ENCODE results near the gene LRRC1. TPM values are rescaled to one million over a fixed set of nuclear protein-coding genes. Genes with fewer than 3 reads are reported as not detected.

LRRC1 gene
- total RNA-seq, 1 donor from 2014 or later: 14.3 TPM

- no peak overlapping the region for H3K27ac ChIP-seq (ENCODE audit: low read depth, low read length)
- DNase-seq (ENCODE audit: low read depth) (no peak), FAIRE-seq (no peak)
- no peaks in the 10 kb centered on the region for H4K20me1 ChIP-seq (ENCODE audit: insufficient read depth, low read length)
- H3K4me1 Mint-ChIP-seq (ENCODE audit: low read depth, unreplicated experiment): peaks cover 23% of the 10 kb centered on the region
- no peak overlapping the region for H3K9ac ChIP-seq (ENCODE audit: low read length)
- H3K36me3 Mint-ChIP-seq (ENCODE audit: low read depth, unreplicated experiment): peaks cover 14% of the 10 kb centered on the region
- no peaks in the 10 kb centered on the region for H3K9me3 ChIP-seq (ENCODE audit: insufficient read depth, low read depth, low read length)
- H3K36me3 ChIP-seq (ENCODE audit: insufficient read depth, low read length): no peaks in the 10 kb centered on the region
- peaks cover 6% of the 10 kb centered on the region for H3K9me3 Mint-ChIP-seq (ENCODE audit: unreplicated experiment)
- TF ChIP-seq EZH2 (IDR thresholded peaks at IDR 0.05; ENCODE audit: insufficient read depth, low read length) (no peak), CTCF (IDR thresholded peaks at IDR 0.05; ENCODE audit: insufficient read depth, low read depth, low read length) (no peak)
- no peaks in the 10 kb centered on the region for H3K79me2 ChIP-seq (ENCODE audit: insufficient read depth, low read length)
- H3K4me1 ChIP-seq (ENCODE audit: insufficient read depth, low read length): peaks cover 16% of the 10 kb centered on the region
- no peaks in the 10 kb centered on the region for H3K27me3 Mint-ChIP-seq (ENCODE audit: low read depth, unreplicated experiment)
- no peak overlapping the region for H2AFZ ChIP-seq (ENCODE audit: low read depth, low read length)
- no peaks in the 10 kb centered on the region for H3K27me3 ChIP-seq (ENCODE audit: insufficient read depth, low read length)
- H3K27ac Mint-ChIP-seq (ENCODE audit: unreplicated experiment): no peak overlapping the region
- H3K4me3 Mint-ChIP-seq (ENCODE audit: unreplicated experiment): no peak overlapping the region
- no peak overlapping the region for H3K4me2 ChIP-seq (ENCODE audit: low read length)
- no peak overlapping the region for H3K4me3 ChIP-seq (ENCODE audit: insufficient read depth, low read depth, low read length)
These were observed 129.5 kb downstream of the LRRC1 start for GRCh38 chr6:53924277-53924676.

GRCh38 chr6:53924821-53925422 is 130.1 kb downstream of the LRRC1 start:
- peaks cover 8% of the 10 kb centered on the region for H3K9me3 Mint-ChIP-seq (ENCODE audit: unreplicated experiment)
- H3K4me3 ChIP-seq (ENCODE audit: insufficient read depth, low read depth, low read length): no peak overlapping the region
- H3K27me3 Mint-ChIP-seq (ENCODE audit: low read depth, unreplicated experiment): no peaks in the 10 kb centered on the region
- no peaks in the 10 kb centered on the region for H3K36me3 ChIP-seq (ENCODE audit: insufficient read depth, low read length)
- H3K27ac ChIP-seq (ENCODE audit: low read depth, low read length): no peak overlapping the region
- no peak overlapping the region for H3K4me2 ChIP-seq (ENCODE audit: low read length)
- no peak for DNase-seq (ENCODE audit: low read depth)
- no peaks in the 10 kb centered on the region for H3K79me2 ChIP-seq (ENCODE audit: insufficient read depth, low read length)
- no peak for FAIRE-seq
- TF ChIP-seq CTCF (IDR thresholded peaks at IDR 0.05; ENCODE audit: insufficient read depth, low read depth, low read length): no peak
- H3K27me3 ChIP-seq (ENCODE audit: insufficient read depth, low read length): no peaks in the 10 kb centered on the region
- peaks cover 17% of the 10 kb centered on the region for H3K36me3 Mint-ChIP-seq (ENCODE audit: low read depth, unreplicated experiment)
- no peaks in the 10 kb centered on the region for H4K20me1 ChIP-seq (ENCODE audit: insufficient read depth, low read length)
- H3K4me1 ChIP-seq (ENCODE audit: insufficient read depth, low read length): peaks cover 16% of the 10 kb centered on the region
- H3K9me3 ChIP-seq (ENCODE audit: insufficient read depth, low read depth, low read length): no peaks in the 10 kb centered on the region
- H3K4me3 Mint-ChIP-seq (ENCODE audit: unreplicated experiment): no peak overlapping the region
- H3K9ac ChIP-seq (ENCODE audit: low read length): no peak overlapping the region
- H3K4me1 Mint-ChIP-seq (ENCODE audit: low read depth, unreplicated experiment): peaks cover 20% of the 10 kb centered on the region
- H2AFZ ChIP-seq (ENCODE audit: low read depth, low read length): no peak overlapping the region
- H3K27ac Mint-ChIP-seq (ENCODE audit: unreplicated experiment): no peak overlapping the region

- Mint-ChIP-seq H3K9me3 (ENCODE audit: unreplicated experiment) (peaks cover 8% of the 10 kb centered on the region), H3K4me1 (ENCODE audit: low read depth, unreplicated experiment) (peaks cover 20% of the 10 kb centered on the region), H3K36me3 (ENCODE audit: low read depth, unreplicated experiment) (peaks cover 14% of the 10 kb centered on the region), H3K27ac (ENCODE audit: unreplicated experiment) (peak overlapping the region; percentile 47), H3K27me3 (ENCODE audit: low read depth, unreplicated experiment) (no peaks in the 10 kb centered on the region), H3K4me3 (ENCODE audit: unreplicated experiment) (no peak overlapping the region)
- no peak overlapping the region for H3K27ac ChIP-seq (ENCODE audit: low read depth, low read length)
- H3K4me1 ChIP-seq (ENCODE audit: insufficient read depth, low read length): peaks cover 16% of the 10 kb centered on the region
- no peak overlapping the region for H3K4me2 ChIP-seq (ENCODE audit: low read length)
- no peaks in the 10 kb centered on the region for H4K20me1 ChIP-seq (ENCODE audit: insufficient read depth, low read length)
- H3K36me3 ChIP-seq (ENCODE audit: insufficient read depth, low read length): no peaks in the 10 kb centered on the region
- H3K4me3 ChIP-seq (ENCODE audit: insufficient read depth, low read depth, low read length): no peak overlapping the region
- H2AFZ ChIP-seq (ENCODE audit: low read depth, low read length): no peak overlapping the region
- H3K9me3 ChIP-seq (ENCODE audit: insufficient read depth, low read depth, low read length): no peaks in the 10 kb centered on the region
- DNase-seq (ENCODE audit: low read depth) (no peak), FAIRE-seq (no peak)
- TF ChIP-seq CTCF (IDR thresholded peaks at IDR 0.05; ENCODE audit: insufficient read depth, low read depth, low read length): no peak
- H3K27me3 ChIP-seq (ENCODE audit: insufficient read depth, low read length): no peaks in the 10 kb centered on the region
- no peaks in the 10 kb centered on the region for H3K79me2 ChIP-seq (ENCODE audit: insufficient read depth, low read length)
- no peak overlapping the region for H3K9ac ChIP-seq (ENCODE audit: low read length)
These were observed 131.1 kb downstream of the LRRC1 start for GRCh38 chr6:53925891-53926290.

Data from astrocyte (in vitro differentiated cells and primary cell).